Erythroblast (primary cell): Measurements from ENCODE around the gene FAM107A.

ENCODE experiments used
- DNase-seq, 2 experiments: peaks; one replicate each; lab custom pipeline; 2025; lab: John Stamatoyannopoulos, UW
- GATA1 ChIP-seq: IDR thresholded peaks from 2 replicates; pipeline ENCODE4 v1.6.1; 2011; ENCODE audit warnings: low read depth, mild to moderate bottlenecking, control low read depth, low read length, moderate library complexity
- POLR2A ChIP-seq: IDR thresholded peaks from 2 replicates; pipeline ENCODE4 v1.6.1; 2011; ENCODE audit warnings: mild to moderate bottlenecking, low read length

The FAM107A gene

GRCh38 chr3:58577269-58577821 is at the start of gene FAM107A:
Gene FAM107A, minus strand, starts transcription at chr3:58577391. Its CDS starts 7,531 bp downstream, at chr3:58569860.
- TF ChIP-seq GATA1 (no peak), POLR2A (no peak)
- DNase-seq = no peak

DNA sequence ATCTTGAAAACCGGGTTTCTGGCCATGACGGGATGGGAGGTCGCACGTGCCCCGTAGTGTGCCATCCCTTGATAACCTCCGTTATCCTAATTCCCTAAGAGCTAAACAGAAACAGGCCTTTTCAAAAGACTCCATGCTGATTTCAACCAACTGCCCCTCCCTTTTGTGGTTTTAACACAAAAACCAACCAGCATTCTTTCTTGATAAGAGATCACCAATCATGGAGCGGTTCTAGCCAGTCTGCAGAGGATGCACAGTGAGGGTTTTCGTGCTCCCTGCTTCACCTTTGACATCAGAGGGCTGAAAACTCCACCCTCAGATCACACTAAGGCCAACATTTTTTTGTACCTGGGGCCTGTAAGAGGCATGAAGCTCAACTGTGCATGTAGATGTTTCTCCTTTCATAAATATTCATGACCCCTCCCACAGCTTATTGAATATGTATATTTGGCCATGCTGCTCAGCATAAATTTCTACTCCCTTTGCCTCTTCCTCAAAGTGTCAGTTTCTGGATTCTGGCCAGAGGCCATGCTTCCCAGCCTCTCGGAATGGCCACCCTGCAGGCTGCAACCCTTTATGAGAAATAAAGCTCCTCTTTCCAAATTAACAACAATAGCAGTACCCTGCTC is 48.1 kb upstream of the FAM107A start:
- TF ChIP-seq POLR2A (no peak), GATA1 (no peak)
- DNase-seq = no peak

DNA sequence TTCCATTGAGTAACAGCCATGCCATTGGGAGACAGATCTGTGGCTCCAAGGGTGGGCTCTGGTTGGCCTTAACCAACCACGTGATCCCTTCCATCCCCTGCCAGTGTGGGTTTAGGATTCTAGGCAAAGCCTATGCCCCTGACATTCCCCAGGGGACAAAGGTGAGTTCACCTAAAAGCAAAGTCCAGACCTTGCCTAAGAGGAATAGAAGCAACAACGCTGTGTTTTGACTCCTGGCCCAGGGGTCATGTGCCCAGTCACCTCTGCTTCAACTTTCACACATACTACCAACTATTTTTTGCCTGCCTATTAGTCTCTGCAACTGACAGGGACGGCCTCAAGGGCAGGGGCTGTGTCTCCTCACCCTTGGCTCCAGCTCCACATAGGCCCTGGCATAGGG is 47.4 kb upstream of the FAM107A start:
- TF ChIP-seq GATA1 (no peak), POLR2A (no peak)
- no peak for DNase-seq

- DNase-seq = no peak
- no peak for TF ChIP-seq GATA1
- TF ChIP-seq POLR2A = no peak
Measured at GRCh38 chr3:58623961-58624360, 46.8 kb upstream of the FAM107A start.

DNA sequence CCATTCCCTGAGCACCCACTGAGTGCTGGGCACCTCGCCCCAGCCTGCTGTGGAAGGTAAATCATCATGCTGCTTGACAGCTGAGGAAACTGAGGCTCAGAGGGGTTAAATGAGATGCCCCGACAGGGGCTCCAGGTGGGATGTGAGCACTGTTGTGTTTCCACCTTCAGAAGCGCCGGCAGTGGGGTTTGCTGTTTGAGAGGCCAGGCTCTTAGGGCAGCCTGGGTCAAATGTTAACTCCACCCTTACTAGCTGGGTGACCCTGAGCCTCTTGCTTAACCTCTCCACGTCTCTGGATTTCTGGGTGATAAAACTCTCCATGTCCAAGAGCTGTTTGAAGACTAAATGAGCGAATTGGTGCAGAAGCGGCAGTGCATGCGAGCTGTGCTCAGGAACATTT is 46.3 kb upstream of the FAM107A start:
- TF ChIP-seq GATA1 (no peak), POLR2A (no peak)
- DNase-seq = no peak

DNA sequence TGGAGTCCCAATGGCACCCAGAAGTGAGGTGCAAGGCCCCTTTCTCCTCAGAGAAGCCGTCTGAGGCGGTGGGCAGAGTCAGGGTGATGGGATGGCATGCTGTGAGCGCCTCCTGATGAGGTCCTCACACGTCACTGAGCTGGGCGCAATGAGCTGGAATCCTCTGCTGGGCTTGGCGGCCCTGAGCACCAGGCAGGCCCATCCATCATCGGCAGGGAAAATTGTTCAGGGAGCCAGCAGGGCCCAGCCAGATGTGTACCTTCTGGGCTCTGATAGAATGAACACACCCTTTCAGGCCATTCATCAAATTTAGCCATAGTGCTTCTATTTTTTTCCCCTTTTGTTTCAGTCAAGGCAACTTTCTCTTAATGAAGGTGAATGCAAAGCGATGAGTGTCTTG is 45.7 kb upstream of the FAM107A start:
- no peak for DNase-seq

DNA sequence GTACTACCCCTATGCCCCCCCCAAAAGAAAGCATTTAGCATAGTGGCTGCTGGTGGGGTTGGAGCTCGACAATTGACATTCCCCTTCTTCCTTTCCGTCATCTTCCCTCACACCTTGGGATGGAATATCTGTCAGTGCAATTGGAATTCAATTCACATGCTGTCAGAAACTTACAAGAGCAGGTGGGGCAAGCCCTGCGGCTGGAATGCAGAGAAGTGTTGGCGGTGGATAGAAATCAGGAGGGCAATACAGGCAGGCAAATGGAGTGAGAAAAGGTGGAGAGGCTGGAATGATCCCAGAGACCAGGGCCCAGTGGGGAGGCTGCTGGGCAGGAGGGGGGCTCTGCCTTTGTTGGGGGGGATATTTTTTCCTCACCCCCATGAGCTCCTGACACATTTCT is 45.2 kb upstream of the FAM107A start:
- TF ChIP-seq GATA1 (no peak), POLR2A (no peak)
- no peak for DNase-seq

More for the DNA sequence above, 45.7 kb upstream of the FAM107A start:
- TF ChIP-seq POLR2A (no peak), GATA1 (no peak)

- TF ChIP-seq POLR2A = no peak
- TF ChIP-seq GATA1 = no peak
- DNase-seq = no peak
Measured at GRCh38 chr3:58621086-58621830, 44.1 kb upstream of the FAM107A start.

- DNase-seq = no peak
- no peak for TF ChIP-seq GATA1
- TF ChIP-seq POLR2A = no peak
Measured at GRCh38 chr3:58620421-58620820, 43.2 kb upstream of the FAM107A start.

GRCh38 chr3:58617338-58617761 is 40.2 kb upstream of the FAM107A start:
- no peak for DNase-seq
- no peak for TF ChIP-seq POLR2A
- no peak for TF ChIP-seq GATA1

DNA sequence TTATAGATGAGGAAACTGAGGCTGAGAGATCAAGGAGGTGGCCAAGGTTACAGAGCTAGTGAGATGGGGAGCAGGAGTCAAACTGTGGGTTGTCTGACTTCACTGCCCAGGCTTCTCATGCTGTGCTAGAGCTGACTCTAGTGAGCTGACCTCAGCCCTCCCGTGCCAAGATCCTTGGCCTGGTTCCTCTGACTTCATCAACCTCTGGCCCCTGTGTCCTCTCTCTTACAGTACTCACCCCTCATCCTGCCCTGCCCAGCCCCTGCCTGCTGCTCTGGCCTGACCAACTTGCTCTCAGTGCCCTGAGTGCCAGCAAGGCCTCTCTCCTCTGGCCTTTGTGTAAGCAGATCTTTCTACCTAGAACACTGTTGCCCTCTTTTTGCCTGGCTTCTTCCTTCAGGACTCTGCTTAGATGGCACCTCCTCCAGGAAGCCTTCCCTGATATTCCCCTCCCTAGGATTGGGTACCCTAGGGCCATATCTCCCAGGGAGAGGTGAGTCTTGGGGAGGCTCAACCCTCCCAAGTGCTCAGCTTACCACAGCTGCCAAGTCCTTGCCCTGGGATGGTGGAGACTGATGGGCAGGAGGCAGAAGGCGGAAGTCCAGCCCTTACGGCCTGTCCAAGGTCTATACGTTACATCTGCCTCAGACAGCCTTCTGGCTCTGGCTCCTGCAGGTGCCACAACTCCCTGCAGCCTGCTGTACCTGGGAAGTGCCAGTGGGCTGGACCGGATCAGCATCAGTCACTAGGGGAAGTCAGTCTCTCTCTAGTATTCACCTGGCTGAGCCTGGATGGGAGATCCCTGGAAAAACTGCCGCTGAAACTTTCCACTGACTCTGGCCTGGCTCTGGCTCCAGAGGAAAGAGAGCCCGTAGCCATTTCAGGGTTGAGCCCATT is 36.3 kb upstream of the FAM107A start:
- no peak for DNase-seq
- TF ChIP-seq POLR2A (no peak), GATA1 (no peak)

- DNase-seq = no peak
- TF ChIP-seq POLR2A = no peak
- TF ChIP-seq GATA1 = no peak
Measured at GRCh38 chr3:58612830-58613229, 35.6 kb upstream of the FAM107A start.

GRCh38 chr3:58609990-58610389 is 32.8 kb upstream of the FAM107A start:
- TF ChIP-seq POLR2A = no peak
- TF ChIP-seq GATA1 = no peak
- peak in 1 of 2 experiments; percentile 13 for DNase-seq

DNA sequence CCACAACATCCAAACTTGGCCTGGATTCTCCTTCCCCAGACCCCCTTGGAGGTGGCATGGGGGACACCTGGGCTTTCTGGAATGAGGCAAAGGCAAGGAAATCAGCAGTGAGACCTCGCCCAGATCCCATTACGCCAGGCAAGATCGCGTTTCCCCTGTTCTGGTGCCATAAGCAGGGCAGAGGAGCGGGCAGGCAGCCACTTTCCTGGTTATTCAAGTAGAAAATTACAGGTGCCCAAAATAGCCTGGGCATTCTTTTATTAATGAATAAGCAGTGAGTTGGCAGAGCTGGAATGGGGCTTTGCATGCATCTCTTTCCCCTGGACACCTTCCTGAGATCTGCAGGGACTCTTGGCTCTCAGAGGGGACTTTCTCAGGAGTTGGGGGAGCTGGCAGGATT is 31.5 kb upstream of the FAM107A start:
- TF ChIP-seq GATA1 = no peak
- TF ChIP-seq POLR2A = no peak
- no peak for DNase-seq
